OCI-LY7 (cell line): ENCODE results near the gene ANKRA2. TPM values are rescaled to one million over a fixed set of nuclear protein-coding genes. Genes with fewer than 3 reads are reported as not detected.

Experiments used
- BruUV-seq: library from RNA; stranded (reverse); fragments of 400-500 nt; replicated peaks from 2 replicates; lab custom pipeline; 2021; lab: Mats Ljungman, UMichigan
- CTCF ChIA-PET: fragments of 300-600 bp; sonication (Branson Sonifier 250); formaldehyde crosslinking; loops from one replicate; lab custom pipeline; 2022; ENCODE audit warnings: antibody characterized with exemption; ENCODE audit not compliant: unreplicated experiment; lab: Charles Lee
- POLR2A ChIA-PET: fragments of 300-600 bp; sonication (Branson Sonifier 250); formaldehyde crosslinking; loops from one replicate; lab custom pipeline; 2022; ENCODE audit warnings: antibody characterized with exemption; lab: Charles Lee
- DNase-seq: peaks from one replicate; pipeline ENCODE4 v3.0.0-alpha.2; 2015; ENCODE audit warnings: low spot score
- H2AFZ ChIP-seq: fragments of 200-600 bp; sonication (generic), shearing (Covaris generic); 2 replicates; pipeline ENCODE4 v1.6.1; 2014; ENCODE audit warnings: mild to moderate bottlenecking, antibody characterized with exemption, low read length, moderate library complexity
- H3K27ac ChIP-seq: fragments of 200-600 bp; sonication (generic); 2 replicates; pipeline ENCODE4 v1.5.1; 2014; ENCODE audit warnings: mixed run types, low read depth, mild to moderate bottlenecking, moderate library complexity, low read length, inconsistent platforms; ENCODE audit not compliant: poor library complexity, severe bottlenecking
- H3K36me3 ChIP-seq: fragments of 200-600 bp; sonication (generic); 2 replicates; pipeline ENCODE4 v1.6.1; 2014; ENCODE audit warnings: mild to moderate bottlenecking, antibody characterized with exemption, low read length, moderate library complexity, mixed read lengths; ENCODE audit not compliant: insufficient read depth
- H3K4me1 ChIP-seq: fragments of 200-600 bp; sonication (generic); 2 replicates; pipeline ENCODE4 v1.5.1; 2014; ENCODE audit warnings: mild to moderate bottlenecking, low read length; ENCODE audit not compliant: insufficient read depth, poor library complexity, severe bottlenecking
- H3K4me2 ChIP-seq: fragments of 200-600 bp; sonication (generic); 2 replicates; pipeline ENCODE4 v1.6.1; 2014; ENCODE audit warnings: mild to moderate bottlenecking, low read length
- H3K4me3 ChIP-seq: fragments of 200-600 bp; sonication (generic); 2 replicates; pipeline ENCODE4 v1.5.1; 2014; ENCODE audit warnings: mild to moderate bottlenecking, low read depth, low read length; ENCODE audit not compliant: poor library complexity, severe bottlenecking
- H3K79me2 ChIP-seq: fragments of 200-600 bp; sonication (generic); 2 replicates; pipeline ENCODE4 v1.6.1; 2016; ENCODE audit warnings: low read depth, mild to moderate bottlenecking, low read length, moderate library complexity, mixed read lengths; ENCODE audit not compliant: insufficient read depth
- H3K9me2 ChIP-seq: fragments of 200-600 bp; sonication (generic); 2 replicates; pipeline ENCODE4 v1.6.1; 2016; ENCODE audit warnings: mild to moderate bottlenecking, low read length, mixed read lengths; ENCODE audit not compliant: insufficient read depth
- H3K9me3 ChIP-seq: fragments of 200-600 bp; sonication (generic); 2 replicates; pipeline ENCODE4 v1.6.1; 2014; ENCODE audit warnings: mild to moderate bottlenecking, mixed run types, low read length, mixed read lengths
- H4K20me1 ChIP-seq: fragments of 200-600 bp; sonication (generic); 2 replicates; pipeline ENCODE4 v1.6.1; 2014; ENCODE audit warnings: mild to moderate bottlenecking, antibody characterized with exemption, low read length, moderate library complexity, mixed read lengths; ENCODE audit not compliant: insufficient read depth
- CTCF ChIP-seq: fragments of 200-600 bp; sonication (generic); conservative IDR thresholded peaks from 2 replicates; pipeline ENCODE4 v1.5.1; 2014; ENCODE audit warnings: mild to moderate bottlenecking, antibody characterized with exemption, low read length, moderate library complexity, mixed read lengths
- EZH2phosphoT487 ChIP-seq: fragments of 200-600 bp; sonication (generic); IDR thresholded peaks from 2 replicates; pipeline ENCODE4 v1.6.1; 2018; ENCODE audit warnings: low read depth, borderline replicate concordance, mild to moderate bottlenecking, mixed run types, antibody characterized with exemption, low read length, moderate library complexity, mixed read lengths
- intact Hi-C: fragments of 100-400 bp; cut with micrococcal nuclease; formaldehyde crosslinking; loops from one replicate; pipeline ENCODE4 v1.10.0; 2022; ENCODE audit not compliant: unreplicated experiment
- total RNA-seq, 2 experiments: library from RNA; depleted of rRNA in 1 of 2; stranded (reverse); fragments of >200 nt in 1 of 2; shearing (Covaris generic) in 1 of 2; gene quantifications; 2 replicates each; pipeline ENCODE4 v1.2.3, GENCODE V29; 2014 to 2022

The ANKRA2 gene
- total RNA-seq, 2 experiments from 2014 or later: 13.1 to 17.5 TPM

- no peak overlapping the region for H2AFZ ChIP-seq
- H3K27ac ChIP-seq: no peak overlapping the region
- H3K4me1 ChIP-seq: no peaks in the 10 kb centered on the region
- H3K9me2 ChIP-seq: no peaks in the 10 kb centered on the region
- no peaks in the 10 kb centered on the region for H3K9me3 ChIP-seq
- intact Hi-C loops: no loop called here
- H3K4me2 ChIP-seq: no peak overlapping the region
- no peaks in the 10 kb centered on the region for H3K36me3 ChIP-seq
- no peak for DNase-seq
- BruUV-seq: no TSS peak
- ChIA-PET POLR2A (interaction anchor here (0.8 kb wide), 1 partner anchor 14 kb away, joined by 3 read pairs; no protein-coding TSS in a partner anchor), CTCF (no interaction called here)
- no peak for TF ChIP-seq CTCF
- no peak for TF ChIP-seq EZH2phosphoT487
- no peaks in the 10 kb centered on the region for H3K79me2 ChIP-seq
- no peak overlapping the region for H3K4me3 ChIP-seq
- H4K20me1 ChIP-seq: no peaks in the 10 kb centered on the region
Measured at GRCh38 chr5:73605223-73606087, 40.0 kb upstream of the ANKRA2 start.

GRCh38 chr5:73603998-73604397 is 38.6 kb upstream of the ANKRA2 start:
- BruUV-seq: no TSS peak
- POLR2A ChIA-PET: no interaction called here
- no peaks in the 10 kb centered on the region for H4K20me1 ChIP-seq
- no peaks in the 10 kb centered on the region for H3K9me3 ChIP-seq
- no peak for DNase-seq
- no peak for TF ChIP-seq EZH2phosphoT487
- no peak for TF ChIP-seq CTCF
- H3K4me2 ChIP-seq: no peak overlapping the region
- no peak overlapping the region for H3K4me3 ChIP-seq
- intact Hi-C loops: no loop called here
- no peaks in the 10 kb centered on the region for H3K9me2 ChIP-seq
- H3K4me1 ChIP-seq: no peaks in the 10 kb centered on the region
- no peak overlapping the region for H3K27ac ChIP-seq
- CTCF ChIA-PET: no interaction called here
- no peaks in the 10 kb centered on the region for H3K79me2 ChIP-seq
- no peak overlapping the region for H2AFZ ChIP-seq
- no peaks in the 10 kb centered on the region for H3K36me3 ChIP-seq

- H4K20me1 ChIP-seq: no peaks in the 10 kb centered on the region
- H3K4me3 ChIP-seq: no peak overlapping the region
- DNase-seq: no peak
- BruUV-seq: no TSS peak
- no peaks in the 10 kb centered on the region for H3K79me2 ChIP-seq
- no peaks in the 10 kb centered on the region for H3K4me1 ChIP-seq
- H3K9me2 ChIP-seq: no peaks in the 10 kb centered on the region
- intact Hi-C loops: no loop called here
- no peak overlapping the region for H3K4me2 ChIP-seq
- no peaks in the 10 kb centered on the region for H3K36me3 ChIP-seq
- no peaks in the 10 kb centered on the region for H3K9me3 ChIP-seq
- no peak overlapping the region for H3K27ac ChIP-seq
- no peak overlapping the region for H2AFZ ChIP-seq
- TF ChIP-seq CTCF (no peak), EZH2phosphoT487 (no peak)
- ChIA-PET CTCF (no interaction called here), POLR2A (interaction anchor here (0.7 kb wide), 1 partner anchor 193 kb away, joined by 5 read pairs; no protein-coding TSS in a partner anchor)
Measured at GRCh38 chr5:73599380-73599779, 33.9 kb upstream of the ANKRA2 start.
